Activated T-cell treated with anti-CD3 and anti-CD28 coated beads for 1 hour (primary cell): ENCODE measurements around the gene CDH20.

ENCODE experiments used
- DNase-seq: peaks from one replicate; pipeline ENCODE4 v3.0.0-alpha.2; 2020; ENCODE audit warnings: low read depth

Gene CDH20

GRCh38 chr18:61531891-61532290 lies 198.7 kb downstream of the CDH20 start:
- no peak for DNase-seq

GRCh38 chr18:61535401-61535800 lies 202.2 kb downstream of the CDH20 start:
- DNase-seq: no peak

GRCh38 chr18:61541673-61542072 lies 208.4 kb downstream of the CDH20 start:
- DNase-seq: no peak

- DNase-seq: no peak
Measured at GRCh38 chr18:61542596-61542995, 209.4 kb downstream of the CDH20 start.

- DNase-seq: no peak
Measured at GRCh38 chr18:61543518-61543917, 210.3 kb downstream of the CDH20 start.

GRCh38 chr18:61544178-61544577 lies 210.9 kb downstream of the CDH20 start:
- no peak for DNase-seq

- DNase-seq: no peak
Measured at GRCh38 chr18:61545281-61546245, 212.3 kb downstream of the CDH20 start.

- no peak for DNase-seq
Measured at GRCh38 chr18:61546590-61546989, 213.4 kb downstream of the CDH20 start.

- no peak for DNase-seq
Measured at GRCh38 chr18:61549416-61549815, 216.2 kb downstream of the CDH20 start.

GRCh38 chr18:61549889-61550288 lies 216.7 kb downstream of the CDH20 start:
- DNase-seq: no peak

- no peak for DNase-seq
Measured at GRCh38 chr18:61551586-61551985, 218.4 kb downstream of the CDH20 start.

- DNase-seq: no peak
Measured at GRCh38 chr18:61553045-61553659, 219.9 kb downstream of the CDH20 start.

- DNase-seq: no peak
Measured at GRCh38 chr18:61554117-61554776, 221.0 kb downstream of the CDH20 start.

- DNase-seq: no peak
Measured at GRCh38 chr18:61554946-61555361, 221.7 kb downstream of the CDH20 start.

GRCh38 chr18:61556316-61556715 lies 223.1 kb downstream of the CDH20 start:
- no peak for DNase-seq

- no peak for DNase-seq
Measured at GRCh38 chr18:61556862-61557261, 223.6 kb downstream of the CDH20 start.

GRCh38 chr18:61569176-61569892 lies 236.1 kb downstream of the CDH20 start:
- no peak for DNase-seq

- no peak for DNase-seq
Measured at GRCh38 chr18:61570070-61570469, 236.8 kb downstream of the CDH20 start.

- DNase-seq: no peak
Measured at GRCh38 chr18:61572084-61572655, 238.9 kb downstream of the CDH20 start.

GRCh38 chr18:61572871-61573270 lies 239.6 kb downstream of the CDH20 start:
- no peak for DNase-seq

- no peak for DNase-seq
Measured at GRCh38 chr18:61574665-61575064, 241.4 kb downstream of the CDH20 start.

GRCh38 chr18:61575419-61575818 lies 242.2 kb downstream of the CDH20 start:
- DNase-seq: no peak
